Neural progenitor cell (in vitro differentiated cells): Measurements from ENCODE around the gene UROC1.

ENCODE experiments used
- EZH2 ChIP-seq: fragments of 200-600 bp; sonication (generic); IDR thresholded peaks from 2 replicates; pipeline ENCODE4 v1.6.1; 2017; ENCODE audit warnings: antibody characterized with exemption, mild to moderate bottlenecking, moderate library complexity
- EZH2phosphoT487 ChIP-seq: fragments of 200-600 bp; sonication (generic); IDR thresholded peaks from 2 replicates; pipeline ENCODE4 v1.6.1; 2017; ENCODE audit warnings: antibody characterized with exemption
- TF ChIP-seq, protein P1 (sequence below): fragments of 200-600 bp; sonication (generic); IDR thresholded peaks from 2 replicates; pipeline ENCODE4 v1.5.1; 2017; ENCODE audit warnings: antibody characterized with exemption, mild to moderate bottlenecking

GRCh38 chr3:126483321-126483761, 34.2 kb downstream of the UROC1 start:
- TF ChIP-seq, protein P1, sequence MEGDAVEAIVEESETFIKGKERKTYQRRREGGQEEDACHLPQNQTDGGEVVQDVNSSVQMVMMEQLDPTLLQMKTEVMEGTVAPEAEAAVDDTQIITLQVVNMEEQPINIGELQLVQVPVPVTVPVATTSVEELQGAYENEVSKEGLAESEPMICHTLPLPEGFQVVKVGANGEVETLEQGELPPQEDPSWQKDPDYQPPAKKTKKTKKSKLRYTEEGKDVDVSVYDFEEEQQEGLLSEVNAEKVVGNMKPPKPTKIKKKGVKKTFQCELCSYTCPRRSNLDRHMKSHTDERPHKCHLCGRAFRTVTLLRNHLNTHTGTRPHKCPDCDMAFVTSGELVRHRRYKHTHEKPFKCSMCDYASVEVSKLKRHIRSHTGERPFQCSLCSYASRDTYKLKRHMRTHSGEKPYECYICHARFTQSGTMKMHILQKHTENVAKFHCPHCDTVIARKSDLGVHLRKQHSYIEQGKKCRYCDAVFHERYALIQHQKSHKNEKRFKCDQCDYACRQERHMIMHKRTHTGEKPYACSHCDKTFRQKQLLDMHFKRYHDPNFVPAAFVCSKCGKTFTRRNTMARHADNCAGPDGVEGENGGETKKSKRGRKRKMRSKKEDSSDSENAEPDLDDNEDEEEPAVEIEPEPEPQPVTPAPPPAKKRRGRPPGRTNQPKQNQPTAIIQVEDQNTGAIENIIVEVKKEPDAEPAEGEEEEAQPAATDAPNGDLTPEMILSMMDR: no peak
- TF ChIP-seq EZH2phosphoT487 (no peak), EZH2 (no peak)
